Nucleus accumbens (tissue), 56 donors: ENCODE results near the gene CCDC17.

Source experiments
- DNase-seq, 56 donors: peaks; one replicate each; lab custom pipeline; 2025; lab: John Stamatoyannopoulos, UW

The CCDC17 gene

GRCh38 chr1:45585110-45585426, 38.8 kb downstream of the CCDC17 start:
- DNase-seq = no peak

GRCh38 chr1:45584351-45585109, 39.3 kb downstream of the CCDC17 start:
- peak in 55 of 56 donors; percentile 19 to 91 (median 78) for DNase-seq

- peak; percentile 23 to 96 (median 87) for DNase-seq
Observed at GRCh38 chr1:45583666-45584350, 40.0 kb downstream of the CCDC17 start, which contains the start of gene NASP. Gene NASP (plus strand): TSS chr1:45584041. CDS start chr1:45584147, 106 bp downstream.

- peak in 55 of 56 donors; percentile 40 to 97 (median 90) for DNase-seq
Observed at GRCh38 chr1:45583264-45583665, 40.6 kb downstream of the CCDC17 start.

GRCh38 chr1:45574105-45574626, 49.7 kb downstream of the CCDC17 start:
- no peak for DNase-seq

- DNase-seq = no peak
Observed at GRCh38 chr1:45573231-45573804, 50.5 kb downstream of the CCDC17 start.

GRCh38 chr1:45570631-45571030, 53.2 kb downstream of the CCDC17 start:
- no peak for DNase-seq
